Stimulated activated CD8-positive, alpha-beta memory T cell treated with anti-CD3 and anti-CD28 coated beads, Interleukin-12 subunit alpha, Interleukin-12 subunit beta, amount 100 ng/mL, for 24 hours (primary cell): ENCODE data around the gene KDM4B.

Experiments
- DNase-seq: peaks from one replicate; pipeline ENCODE4 v3.0.0-alpha.2; 2020; ENCODE audit errors: extremely low read depth

The KDM4B gene

DNA sequence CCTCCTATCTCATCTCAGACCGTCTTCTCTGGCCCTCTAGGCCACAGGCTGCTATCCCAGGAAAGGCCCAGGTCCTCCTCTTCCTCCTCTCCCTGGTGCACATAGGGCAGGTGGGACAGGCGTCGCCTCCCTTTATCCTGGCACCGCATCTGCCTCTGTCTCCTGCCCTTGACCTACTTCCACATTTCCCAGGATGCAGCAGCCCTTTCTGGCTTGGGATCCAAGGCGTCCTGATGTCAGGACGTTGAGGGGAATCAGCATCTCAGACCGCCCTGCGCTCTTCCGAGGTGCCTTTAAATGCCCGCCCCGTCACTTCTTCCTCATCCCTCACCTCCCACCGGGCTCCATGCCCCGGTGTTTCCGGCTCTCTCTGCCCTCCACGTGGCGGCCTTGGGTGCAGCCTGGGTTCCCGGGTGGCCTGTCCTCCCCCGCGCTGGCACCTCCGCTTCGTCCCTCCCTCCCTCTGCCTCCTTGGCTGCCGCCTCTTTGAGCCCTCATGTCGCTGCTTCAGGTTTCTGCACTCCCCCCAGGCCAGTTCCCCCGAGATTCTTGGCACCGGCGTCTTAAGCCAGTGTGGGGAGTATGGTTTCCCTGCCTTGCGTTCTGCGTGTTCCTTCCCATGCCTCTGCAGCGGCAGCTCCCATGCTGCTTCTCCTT, 66.3 kb downstream of the KDM4B start:
- no peak for DNase-seq

DNA sequence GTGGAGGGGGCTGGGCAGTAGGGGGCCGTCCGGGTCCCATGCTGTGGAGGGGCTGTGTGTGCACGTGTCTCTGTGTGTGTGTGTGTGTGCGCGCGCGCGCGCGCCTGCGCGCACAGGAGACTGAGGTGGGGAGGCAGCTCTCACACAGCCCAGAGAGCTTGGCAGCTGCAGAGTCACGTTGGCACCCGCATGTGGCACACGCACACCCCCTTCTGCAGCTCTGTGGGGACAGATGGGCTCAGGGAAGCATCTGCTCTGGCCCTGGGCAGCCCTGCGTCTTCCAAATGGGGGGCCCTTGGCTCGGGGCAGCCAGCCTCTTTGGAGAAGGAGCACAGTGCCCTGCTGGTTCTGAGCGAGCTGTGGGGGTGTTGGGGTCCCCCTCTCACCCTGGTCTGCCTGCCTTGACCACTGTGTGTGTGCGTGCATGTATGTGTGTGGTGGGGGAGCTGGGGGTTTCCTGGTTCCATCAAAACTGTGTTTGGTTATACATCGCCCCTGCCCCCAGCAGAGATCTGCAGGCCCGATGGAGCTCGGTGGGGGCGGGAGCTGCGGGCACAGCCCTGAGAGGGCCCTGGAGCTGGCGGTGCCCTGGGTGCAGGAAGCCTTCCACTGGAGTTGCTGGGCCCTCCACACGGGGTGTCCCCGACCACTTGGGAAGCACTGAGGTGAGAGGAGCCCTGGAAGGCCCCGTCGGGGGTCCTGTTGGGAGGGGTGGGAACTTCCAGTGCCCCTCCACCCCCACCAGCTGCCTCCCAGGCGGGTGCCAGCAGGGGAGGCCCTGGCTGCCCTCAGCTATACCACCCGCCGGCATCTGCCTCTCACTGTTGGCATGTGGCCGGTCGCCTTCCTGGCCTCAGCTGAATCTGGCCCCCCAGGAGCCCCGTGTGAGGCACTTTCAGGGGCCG, 67.1 kb downstream of the KDM4B start:
- no peak for DNase-seq

DNA sequence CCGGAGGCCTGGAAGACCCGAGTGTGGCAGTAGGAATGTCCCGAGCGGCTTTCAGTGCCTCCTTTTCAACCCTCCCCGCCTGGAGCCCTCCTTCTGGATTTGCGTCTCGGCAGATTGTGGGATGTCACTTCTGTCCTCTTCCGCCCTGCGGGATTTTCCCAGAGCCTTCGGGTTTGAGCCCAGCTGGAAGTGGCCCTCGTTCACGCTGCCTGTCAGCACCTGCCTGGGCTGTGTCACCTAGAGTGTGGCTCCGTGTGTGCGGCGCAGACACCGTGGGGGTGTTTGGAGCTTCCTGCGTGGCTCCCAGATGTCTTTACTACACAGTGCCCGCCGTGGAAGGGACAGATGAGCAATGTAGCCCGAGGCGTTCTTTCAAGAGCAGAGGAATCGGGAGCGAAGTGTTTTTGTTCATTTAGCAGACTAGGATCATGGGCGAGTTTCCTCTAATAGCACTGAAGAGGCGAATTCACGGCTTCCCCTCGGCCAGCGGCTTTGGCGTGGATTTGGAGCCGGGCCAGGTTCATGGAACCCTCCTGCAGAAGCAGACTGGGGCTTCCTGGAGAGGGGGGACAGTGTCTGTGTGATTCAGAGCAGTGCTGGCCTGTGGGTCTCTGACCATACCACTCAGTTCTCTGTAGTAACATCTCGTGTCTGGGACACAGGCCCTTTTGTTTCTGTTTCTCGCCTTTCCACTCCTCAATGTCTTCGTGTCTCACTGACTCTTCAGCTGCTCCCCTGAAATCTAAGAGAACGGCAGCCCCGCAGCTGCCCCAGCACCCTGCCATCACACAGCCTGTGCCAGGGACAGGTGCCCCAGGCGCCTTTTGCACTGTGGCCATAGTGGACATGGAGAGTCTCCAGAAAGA, 68.0 kb downstream of the KDM4B start:
- DNase-seq: no peak

DNA sequence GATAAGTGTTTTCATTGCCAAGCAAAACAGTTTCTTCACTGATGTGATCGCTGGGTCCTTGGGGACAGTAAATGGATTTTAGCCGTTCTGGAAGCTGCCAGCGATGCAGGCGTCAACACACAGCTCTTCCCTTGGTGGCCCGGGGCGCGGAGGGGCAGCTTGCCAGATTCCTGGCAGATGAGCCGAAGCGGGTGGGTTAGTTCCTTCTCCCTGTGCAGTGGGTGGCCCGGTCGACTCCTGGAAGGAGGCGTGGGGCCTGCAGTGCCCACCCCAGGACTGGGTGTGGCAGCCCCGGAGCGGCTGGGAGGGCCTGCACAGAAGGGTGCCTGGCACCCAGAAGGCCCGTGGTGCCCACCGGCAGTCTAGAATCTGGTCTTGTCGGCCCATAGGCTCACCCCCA, 69.0 kb downstream of the KDM4B start:
- no peak for DNase-seq

DNA sequence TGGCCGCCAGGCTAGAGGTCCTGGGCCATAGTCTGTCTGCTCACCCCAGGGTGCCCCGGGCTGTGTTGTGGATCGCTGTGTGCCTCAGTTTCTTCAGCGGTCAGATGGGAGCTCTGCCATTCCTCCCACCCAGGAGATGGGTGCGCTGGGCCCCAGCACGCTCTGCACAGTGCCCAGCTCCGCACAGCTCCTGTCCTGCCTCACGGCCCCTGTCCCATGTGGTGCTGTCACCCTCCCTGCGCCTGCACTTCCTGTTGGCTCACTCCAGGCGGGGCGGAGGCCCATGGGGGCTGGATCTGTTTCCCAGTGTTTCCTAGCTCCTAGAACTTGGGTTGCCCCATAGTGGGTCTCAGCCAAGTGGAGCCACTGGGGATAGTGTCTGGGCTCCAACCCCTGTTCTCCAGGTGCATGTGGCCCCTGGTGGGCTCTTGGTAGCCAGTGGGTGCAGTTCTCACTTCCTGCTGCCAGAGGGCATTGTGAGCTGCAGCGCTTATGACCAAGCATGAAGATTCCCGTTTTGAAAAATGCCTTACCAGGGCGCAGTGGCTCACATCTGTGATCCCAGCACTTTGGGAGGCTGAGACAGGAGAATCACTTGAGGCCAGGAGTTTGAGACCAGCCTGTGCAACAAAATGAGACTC, 69.8 kb downstream of the KDM4B start:
- no peak for DNase-seq

DNA sequence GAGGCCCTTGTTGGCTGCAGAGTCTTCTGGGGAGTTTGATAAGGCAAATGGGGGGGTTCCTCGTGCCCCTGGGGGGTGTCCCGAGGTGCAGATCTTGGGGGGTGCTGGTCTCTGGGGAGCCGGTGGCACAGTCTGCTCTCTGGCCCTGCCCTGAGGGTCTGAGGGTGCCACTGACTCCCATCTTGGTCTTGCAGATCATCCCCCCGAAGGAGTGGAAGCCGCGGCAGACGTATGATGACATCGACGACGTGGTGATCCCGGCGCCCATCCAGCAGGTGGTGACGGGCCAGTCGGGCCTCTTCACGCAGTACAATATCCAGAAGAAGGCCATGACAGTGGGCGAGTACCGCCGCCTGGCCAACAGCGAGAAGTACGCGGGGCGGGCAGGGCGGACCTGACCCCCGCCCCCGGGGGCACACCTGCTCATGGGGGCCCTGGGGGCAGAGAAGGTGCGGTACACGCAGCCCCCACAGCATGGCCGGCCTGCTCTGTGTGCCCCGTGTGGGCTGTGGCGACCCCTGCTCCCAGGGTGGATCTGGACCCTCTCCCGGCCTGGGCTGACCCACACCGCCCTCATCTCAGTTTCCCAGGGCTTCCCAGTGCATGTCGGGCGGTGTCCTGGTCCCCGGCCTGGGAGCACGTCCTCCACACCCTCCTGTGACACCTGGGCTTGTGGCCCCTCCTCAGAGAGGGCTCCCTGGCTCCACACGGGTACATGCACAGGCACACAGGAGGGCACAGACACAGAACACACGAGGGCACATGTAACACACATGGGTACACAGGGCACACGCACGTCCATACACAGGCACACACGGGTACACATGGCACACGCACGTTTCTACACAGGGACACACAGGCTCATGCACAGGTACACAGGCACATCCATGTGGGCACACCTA, 71.0 kb downstream of the KDM4B start:
- no peak for DNase-seq

DNA sequence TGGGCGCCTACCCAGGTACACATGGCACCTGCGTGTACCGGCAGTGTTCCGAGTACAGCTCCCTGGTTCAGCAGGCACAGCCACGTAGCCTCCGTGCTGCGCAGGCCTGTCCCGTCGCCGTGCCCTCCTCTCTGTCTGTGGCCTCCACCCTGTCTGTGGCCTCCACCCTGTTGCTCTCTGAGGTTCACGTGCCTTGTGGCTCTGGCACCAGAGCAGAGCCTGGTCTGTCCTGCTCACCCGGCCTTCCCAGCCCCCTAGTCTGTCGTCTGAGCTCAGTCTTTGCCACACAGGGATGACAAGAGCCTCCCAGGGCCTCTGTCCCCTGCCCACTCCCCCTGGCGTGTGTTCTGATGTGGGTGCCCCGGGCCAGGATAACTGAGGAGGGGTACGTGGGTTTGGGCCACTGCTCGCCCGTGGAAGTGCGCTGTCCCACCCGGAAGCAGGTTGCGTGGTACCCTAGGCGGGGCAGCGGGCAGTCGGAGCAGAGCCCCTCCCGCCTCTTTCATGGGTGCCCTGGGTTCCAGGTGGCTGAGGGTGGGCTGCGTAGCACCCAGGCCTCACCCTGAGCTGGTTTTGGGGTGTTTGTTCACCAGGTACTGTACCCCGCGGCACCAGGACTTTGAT, 71.7 kb downstream of the KDM4B start:
- no peak for DNase-seq

DNA sequence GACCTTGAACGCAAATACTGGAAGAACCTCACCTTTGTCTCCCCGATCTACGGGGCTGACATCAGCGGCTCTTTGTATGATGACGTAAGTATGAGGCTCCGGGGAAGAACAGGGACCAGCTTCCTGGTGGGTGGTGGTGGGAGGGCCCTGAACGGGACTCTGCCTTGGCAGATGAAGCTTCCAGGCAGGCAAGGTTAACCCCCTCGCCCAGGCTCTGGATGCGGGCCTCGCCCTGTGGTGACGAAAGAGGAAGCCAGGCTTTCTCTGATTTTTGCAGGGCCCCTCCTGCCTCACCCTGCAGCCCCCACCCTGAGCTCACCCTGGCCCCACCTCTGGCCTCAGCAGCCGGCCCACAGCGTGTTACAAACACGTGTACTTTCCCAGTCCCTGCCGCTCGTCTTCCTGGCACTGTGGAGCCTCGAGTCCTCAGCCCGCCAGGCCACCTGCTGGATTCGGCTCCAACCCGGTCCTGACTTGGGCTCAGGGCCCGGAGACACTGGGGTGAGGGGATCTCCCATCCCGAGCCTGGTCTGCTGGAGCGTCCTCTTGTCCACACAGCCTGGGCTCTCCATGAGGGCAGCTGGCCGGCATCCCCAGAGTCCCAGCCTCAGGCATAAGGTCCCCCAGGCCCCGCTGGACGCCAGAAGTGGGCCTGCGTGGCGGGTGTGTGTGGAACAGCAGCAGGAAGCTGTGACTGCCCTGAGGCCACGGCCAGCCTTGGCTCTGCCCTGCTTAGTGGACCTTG, 72.4 kb downstream of the KDM4B start:
- no peak for DNase-seq

DNA sequence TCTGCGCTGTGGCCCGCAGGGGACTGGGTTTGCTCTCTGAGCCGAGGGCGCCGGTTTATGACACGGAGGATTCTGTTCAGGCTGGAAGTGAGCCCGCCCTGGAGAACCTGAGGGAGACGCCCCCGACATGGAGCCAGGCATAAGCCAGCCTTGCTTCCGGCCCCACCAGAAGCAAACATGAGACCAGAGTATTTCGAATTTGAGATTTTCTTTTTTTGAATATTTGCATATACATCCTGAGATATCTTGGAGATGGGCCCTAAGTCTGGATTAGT, 72.9 kb downstream of the KDM4B start:
- DNase-seq: no peak

DNA sequence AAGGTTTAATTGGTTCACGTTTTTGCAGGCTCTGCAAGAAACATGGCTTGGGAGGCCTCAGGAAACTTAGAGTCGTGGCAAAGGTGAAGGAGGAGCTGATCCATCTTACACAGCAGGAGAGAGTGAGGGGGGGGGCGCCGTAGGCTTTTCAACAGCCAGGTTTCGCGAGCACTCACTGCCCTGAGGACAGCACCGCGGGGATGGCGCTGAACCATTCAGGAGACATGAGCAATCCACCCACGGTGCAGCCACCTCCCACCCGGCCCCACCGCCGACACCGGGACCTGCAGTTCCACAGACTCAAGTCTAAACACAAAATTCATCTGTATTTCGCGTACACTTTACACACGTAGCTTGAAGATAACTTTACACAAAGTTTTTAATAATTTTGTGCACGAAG, 73.6 kb downstream of the KDM4B start:
- DNase-seq: no peak

DNA sequence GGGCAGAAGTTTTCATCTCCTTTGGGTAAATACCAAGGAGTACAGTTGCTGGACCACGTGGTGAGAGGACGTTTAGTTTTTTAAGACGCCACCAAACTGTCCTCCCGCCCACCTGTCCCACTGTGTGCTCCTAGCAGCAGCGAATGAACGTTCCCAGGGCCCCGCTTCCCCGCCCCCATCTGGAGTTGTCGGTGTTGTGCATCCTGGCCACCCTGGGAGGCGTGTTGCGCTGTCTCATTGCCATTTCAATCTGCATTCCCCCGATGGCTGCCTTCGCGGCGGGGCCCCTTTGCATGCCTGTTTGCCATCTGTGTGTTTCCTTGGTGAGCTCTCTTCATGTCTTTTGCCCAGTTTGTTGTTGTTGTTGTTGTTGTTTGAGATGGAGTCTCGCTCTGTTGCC, 76.1 kb downstream of the KDM4B start:
- DNase-seq: no peak

DNA sequence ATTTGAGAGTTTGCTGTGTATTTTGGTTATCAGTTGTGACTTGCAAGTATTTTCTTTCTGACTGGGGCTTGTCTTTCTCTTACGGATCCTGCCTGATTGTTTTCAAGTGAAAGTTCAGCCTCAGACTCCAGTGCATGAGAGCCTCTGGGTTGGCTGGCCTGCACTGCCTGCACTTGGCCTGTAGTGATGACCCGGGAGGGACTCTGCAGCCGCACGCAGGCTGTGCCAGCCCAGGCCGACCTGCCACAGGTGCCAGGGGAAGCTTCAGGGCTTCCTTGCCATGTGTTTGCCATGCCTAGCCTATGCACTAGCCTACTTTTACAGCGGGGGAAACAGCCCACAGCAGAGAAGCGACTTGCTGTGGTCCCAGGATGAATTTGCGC, 77.0 kb downstream of the KDM4B start:
- DNase-seq: no peak

DNA sequence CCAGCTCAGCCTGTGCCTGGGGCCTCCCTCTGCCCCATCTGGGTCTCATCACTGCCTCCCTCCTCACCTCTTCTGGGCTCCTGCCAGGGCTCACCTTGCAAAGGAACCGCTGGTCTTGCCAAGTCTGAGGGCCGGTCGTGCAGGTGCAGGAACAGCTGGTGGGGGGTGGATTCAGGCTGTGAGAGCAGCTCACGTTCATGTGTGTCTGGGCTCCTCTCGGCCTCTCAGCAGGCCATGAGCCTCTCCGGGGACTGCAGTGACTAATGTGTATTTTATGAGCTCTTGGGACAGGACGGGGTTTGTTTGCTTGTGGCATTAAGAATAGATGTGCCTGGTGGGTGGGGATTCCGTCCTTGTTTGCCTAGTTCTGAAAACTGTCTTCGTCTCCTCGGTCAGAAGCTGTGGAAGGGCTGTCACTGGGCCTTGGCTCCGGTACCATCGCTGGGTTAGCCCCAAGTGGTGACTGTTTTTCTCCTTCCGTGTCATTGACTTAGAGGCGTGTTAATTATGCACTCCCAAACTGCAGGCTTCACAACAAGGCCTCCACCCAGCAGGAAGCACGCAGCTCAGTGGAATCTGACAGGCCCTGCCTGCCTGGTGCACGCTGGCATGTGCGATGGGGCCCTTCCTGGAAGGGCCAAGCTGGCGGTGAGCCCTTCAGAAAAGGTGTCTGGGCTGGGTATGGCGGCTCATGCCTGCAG, 77.6 kb downstream of the KDM4B start:
- no peak for DNase-seq

DNA sequence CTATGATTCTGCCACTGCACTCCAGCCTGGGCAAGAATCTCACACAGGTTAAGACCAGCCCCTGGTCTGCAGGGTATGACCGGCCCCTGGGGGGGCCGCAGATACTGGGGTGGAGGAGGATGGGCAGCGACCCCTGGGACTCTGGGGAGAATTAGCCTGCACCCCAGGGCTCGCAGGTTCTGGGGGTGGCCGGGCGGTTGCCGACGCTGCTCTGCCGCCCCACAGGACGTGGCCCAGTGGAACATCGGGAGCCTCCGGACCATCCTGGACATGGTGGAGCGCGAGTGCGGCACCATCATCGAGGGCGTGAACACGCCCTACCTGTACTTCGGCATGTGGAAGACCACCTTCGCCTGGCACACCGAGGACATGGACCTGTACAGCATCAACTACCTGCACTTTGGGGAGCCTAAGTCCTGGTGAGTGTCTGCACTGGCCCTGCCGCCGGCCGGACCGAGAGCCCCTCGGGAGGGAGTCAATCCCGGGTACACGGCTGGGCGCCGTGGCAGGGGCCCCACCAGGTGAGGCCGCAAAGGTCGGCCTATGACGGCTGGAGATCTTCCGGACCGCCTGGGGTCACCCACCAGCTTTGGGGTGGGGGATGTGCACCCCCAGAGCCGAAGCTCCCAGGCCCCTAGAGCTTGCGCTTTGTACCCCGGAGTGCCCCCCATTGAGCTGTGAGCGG, 78.5 kb downstream of the KDM4B start:
- DNase-seq: no peak

DNA sequence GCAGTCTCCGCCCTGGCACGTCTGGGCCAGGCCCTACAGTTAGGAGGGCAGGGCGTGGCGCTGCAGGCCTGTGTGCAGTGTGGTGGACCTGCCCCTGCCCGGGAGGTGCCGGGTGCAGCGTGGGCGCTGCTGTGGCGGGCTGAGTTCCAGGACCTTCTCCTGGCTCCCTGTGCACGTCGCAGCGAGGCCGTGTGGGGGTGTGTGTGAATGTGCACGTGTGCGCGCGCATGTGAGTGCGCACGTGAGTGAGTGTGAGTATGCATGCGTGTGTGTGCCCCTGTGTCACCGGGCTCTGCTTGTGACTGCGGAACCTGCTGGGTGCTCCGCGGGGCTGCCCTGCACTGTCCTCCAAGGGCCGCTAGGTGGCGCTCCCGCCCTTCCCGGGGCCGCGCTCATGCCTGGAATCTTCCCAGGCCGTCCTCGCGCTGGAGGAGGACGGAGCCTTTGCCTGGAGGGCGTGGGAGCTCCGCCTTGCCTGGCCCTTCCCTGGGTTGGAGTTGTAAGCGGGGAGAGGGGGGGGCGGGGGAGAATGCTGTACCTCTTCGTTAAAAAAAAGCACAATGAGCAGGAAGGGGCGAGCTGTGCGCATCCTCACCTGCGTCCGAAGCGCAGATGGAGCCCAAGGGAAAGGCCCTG, 79.3 kb downstream of the KDM4B start:
- peak; percentile 8 for DNase-seq

DNA sequence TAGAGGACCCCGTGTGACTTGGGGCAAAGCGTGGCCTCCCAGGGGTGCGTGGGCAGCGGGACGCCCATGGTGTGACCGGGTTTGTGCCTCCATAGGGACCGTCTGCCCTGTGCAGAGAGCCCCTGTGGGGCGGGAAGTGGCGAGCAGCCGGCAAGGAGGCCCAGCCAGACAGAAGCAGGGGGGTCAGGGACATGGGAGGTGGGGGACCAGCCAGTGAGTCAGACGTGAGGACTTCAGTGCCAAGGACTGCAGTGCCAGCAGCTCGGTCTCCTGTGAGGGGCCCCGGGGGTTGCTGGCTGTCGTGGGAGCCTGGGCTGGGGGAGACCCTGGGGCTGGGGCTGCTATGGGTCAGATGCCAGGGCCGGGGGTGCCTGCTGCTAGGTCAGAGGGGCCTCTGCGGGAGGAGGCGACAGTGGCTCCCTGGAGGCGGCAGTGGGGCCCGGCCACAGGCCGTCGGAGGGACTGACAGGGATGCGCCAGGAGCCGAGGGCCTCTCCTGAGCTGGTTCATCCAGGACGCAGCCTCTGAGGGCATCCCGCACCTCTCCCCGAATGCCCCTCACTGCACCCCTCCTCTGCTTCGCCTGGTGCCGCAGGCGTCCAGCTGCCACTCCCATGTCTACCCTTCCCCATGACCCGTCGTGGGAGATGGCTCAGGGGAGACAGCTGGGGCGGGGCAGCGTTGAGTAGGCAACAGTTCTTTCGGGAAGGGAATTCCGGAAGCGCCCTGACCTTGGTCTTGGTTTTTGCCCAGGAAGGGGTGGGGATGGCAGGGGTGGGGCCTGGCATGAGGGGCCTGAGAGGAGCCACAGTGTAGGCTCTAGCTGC, 80.0 kb downstream of the KDM4B start:
- DNase-seq: no peak

DNA sequence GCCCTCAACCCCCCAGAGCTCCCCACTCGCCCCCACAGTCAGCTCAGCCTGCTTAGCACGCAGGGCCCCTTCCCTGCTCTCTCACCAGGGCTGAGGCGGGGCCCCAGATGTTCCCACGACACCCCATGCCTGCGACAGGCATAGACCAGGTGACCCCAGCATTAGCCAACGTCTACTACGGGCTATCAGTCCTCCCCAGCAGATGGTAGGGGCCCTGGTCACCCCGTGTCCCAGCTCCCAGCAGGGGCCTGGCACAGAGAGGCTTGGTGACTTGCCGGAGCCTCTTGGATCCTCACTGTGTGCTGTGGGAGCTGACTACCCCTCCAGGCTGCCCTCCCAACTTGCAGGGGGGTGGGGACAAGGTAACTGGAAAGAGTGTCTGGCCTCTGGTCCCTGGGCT, 80.6 kb downstream of the KDM4B start:
- DNase-seq: no peak
